ENCODE data around the gene ZNF439.
"Not testable (repeated sequence)": the region's sequence is repeated elsewhere in the genome, so short reads cannot be mapped to it uniquely, and the experiment has no call there.

DNA sequence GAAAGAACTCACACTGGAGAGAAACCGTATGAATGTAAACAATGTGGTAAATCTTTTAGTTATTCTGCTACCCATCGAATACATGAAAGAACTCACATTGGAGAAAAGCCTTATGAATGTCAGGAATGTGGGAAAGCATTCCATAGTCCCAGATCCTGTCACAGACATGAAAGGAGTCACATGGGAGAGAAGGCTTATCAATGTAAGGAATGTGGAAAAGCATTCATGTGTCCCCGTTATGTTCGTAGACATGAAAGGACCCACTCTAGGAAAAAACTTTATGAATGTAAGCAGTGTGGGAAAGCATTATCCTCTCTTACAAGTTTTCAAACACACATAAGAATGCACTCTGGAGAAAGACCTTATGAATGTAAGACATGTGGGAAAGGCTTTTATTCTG is 19.2 kb downstream of the ZNF439 start:
- TF ChIP-seq, protein P1, sequence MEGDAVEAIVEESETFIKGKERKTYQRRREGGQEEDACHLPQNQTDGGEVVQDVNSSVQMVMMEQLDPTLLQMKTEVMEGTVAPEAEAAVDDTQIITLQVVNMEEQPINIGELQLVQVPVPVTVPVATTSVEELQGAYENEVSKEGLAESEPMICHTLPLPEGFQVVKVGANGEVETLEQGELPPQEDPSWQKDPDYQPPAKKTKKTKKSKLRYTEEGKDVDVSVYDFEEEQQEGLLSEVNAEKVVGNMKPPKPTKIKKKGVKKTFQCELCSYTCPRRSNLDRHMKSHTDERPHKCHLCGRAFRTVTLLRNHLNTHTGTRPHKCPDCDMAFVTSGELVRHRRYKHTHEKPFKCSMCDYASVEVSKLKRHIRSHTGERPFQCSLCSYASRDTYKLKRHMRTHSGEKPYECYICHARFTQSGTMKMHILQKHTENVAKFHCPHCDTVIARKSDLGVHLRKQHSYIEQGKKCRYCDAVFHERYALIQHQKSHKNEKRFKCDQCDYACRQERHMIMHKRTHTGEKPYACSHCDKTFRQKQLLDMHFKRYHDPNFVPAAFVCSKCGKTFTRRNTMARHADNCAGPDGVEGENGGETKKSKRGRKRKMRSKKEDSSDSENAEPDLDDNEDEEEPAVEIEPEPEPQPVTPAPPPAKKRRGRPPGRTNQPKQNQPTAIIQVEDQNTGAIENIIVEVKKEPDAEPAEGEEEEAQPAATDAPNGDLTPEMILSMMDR (IDR thresholded peaks at IDR 0.05): not testable (repeated sequence)
- not testable (repeated sequence) for TF ChIP-seq POLR2AphosphoS5 (IDR thresholded peaks at IDR 0.05; ENCODE audit: low read depth, low read length)

All from Panc1 (cell line).